Esophagus (tissue), 2 donors: ENCODE data around the gene FANK1. TPM values are rescaled to one million over a fixed set of nuclear protein-coding genes. Genes with fewer than 3 reads are reported as not detected.
"Not testable (repeated sequence)": the region's sequence is repeated elsewhere in the genome, so short reads cannot be mapped to it uniquely, and the experiment has no call there.

Source experiments
- H3K27ac ChIP-seq, 2 donors: one replicate each; pipeline ENCODE4 v1.5.1; 2013; ENCODE audit warnings: low read depth in 2 of 2, mild to moderate bottlenecking in 2 of 2, inconsistent platforms in 1 of 2, low read length in 1 of 2, moderate library complexity in 1 of 2
- H3K27me3 ChIP-seq, 2 donors: one replicate each; pipeline ENCODE4 v1.6.1; 2013; ENCODE audit warnings: low read length in 2 of 2, control low read depth in 1 of 2, mild to moderate bottlenecking in 1 of 2; ENCODE audit not compliant: insufficient read depth in 2 of 2, control insufficient read depth in 1 of 2
- H3K36me3 ChIP-seq, 2 donors: one replicate each; pipeline ENCODE4 v1.6.1; 2013; ENCODE audit warnings: low read length in 1 of 2; ENCODE audit not compliant: control insufficient read depth in 2 of 2, insufficient read depth in 2 of 2
- H3K4me1 ChIP-seq, 2 donors: one replicate each; pipeline ENCODE4 v1.6.1; 2013; ENCODE audit warnings: low read length in 1 of 2; ENCODE audit not compliant: control insufficient read depth in 2 of 2, insufficient read depth in 2 of 2
- H3K4me3 ChIP-seq, 2 donors: one replicate each; pipeline ENCODE4 v1.5.1; 2013; ENCODE audit warnings: low read length in 2 of 2, mild to moderate bottlenecking in 2 of 2, low read depth in 1 of 2, moderate library complexity in 1 of 2
- H3K9me3 ChIP-seq, 2 donors: one replicate each; pipeline ENCODE4 v1.6.1; 2013; ENCODE audit warnings: mild to moderate bottlenecking in 2 of 2, low read depth in 1 of 2, low read length in 1 of 2, moderate library complexity in 1 of 2; ENCODE audit not compliant: control insufficient read depth in 2 of 2, insufficient read depth in 1 of 2
- WGBS, 2 donors: extraction: QIAGEN DNeasy Blood & Tissue Kit; methylation state at CpG; one replicate each; pipeline ENCODE4 v1.1.7; 2013; 5-methylcytosine and 5-hydroxymethylcytosine counted together
- polyA plus RNA-seq, 2 donors: library from polyadenylated mRNA; stranded (reverse); fragments of 200-250 nt; gene quantifications; one replicate each; pipeline ENCODE4 v1.2.3, GENCODE V29; 2013
- donor health status: healthy with polysubstance abuse.
- donor health status: Bipolar disorder and iron deficiency.

Gene FANK1
- polyA plus RNA-seq, 2 donors, result 4.3 to 8.1 TPM

DNA sequence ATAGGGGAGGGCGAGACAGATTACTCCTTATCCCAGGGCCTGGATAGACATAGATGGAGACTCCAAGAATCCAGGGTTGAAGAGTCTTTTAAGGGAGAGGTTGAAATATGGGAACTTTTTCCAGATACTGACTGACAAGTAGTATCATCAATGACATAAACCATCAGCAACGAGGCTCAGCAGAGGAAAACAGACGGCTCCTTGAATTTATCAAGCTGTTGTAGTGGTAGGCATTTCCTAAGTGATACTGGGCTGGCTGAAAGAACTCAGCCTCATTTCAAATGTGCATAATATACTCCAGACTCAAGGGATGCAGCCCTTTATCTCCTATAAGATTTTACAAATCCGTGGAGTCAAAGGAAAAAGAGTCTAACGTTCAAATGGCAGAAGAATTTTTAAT lies 150.5 kb downstream of the FANK1 start:
- Histone ChIP-seq H3K9me3 (no peaks in the 10 kb centered on the region), H3K4me3 (no peak overlapping the region), H3K36me3 (no peaks in the 10 kb centered on the region), H3K27ac (no peak overlapping the region), H3K4me1 (peaks cover 0 to 5% of the 10 kb centered on the region in 2 donors), H3K27me3 (no peaks in the 10 kb centered on the region)
- 74 to 89% methylated on average over 5 of the region's 5 CpGs for WGBS, 2 donors

DNA sequence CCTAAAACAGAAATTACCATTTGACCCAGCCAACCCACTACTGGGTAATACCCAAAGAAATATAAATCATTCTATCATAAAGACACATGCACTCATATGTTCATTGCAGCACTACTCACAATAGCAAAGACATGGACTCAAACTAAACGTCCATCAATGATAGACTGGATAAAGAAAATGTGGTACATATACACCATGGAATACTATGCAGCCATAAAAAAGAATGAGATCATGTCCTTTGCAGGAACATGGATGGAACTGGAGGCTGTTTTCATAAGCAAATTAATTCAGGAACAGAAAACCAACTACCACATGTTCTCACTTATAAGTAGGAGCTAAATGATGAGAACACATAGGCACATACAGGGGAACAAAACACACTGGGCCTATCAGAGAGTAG lies 151.4 kb downstream of the FANK1 start:
- not testable (repeated sequence) for H3K4me1 ChIP-seq, H3K27me3 ChIP-seq
- 75 to 76% methylated on average over 1 of the region's 1 CpG for WGBS, 2 donors

DNA sequence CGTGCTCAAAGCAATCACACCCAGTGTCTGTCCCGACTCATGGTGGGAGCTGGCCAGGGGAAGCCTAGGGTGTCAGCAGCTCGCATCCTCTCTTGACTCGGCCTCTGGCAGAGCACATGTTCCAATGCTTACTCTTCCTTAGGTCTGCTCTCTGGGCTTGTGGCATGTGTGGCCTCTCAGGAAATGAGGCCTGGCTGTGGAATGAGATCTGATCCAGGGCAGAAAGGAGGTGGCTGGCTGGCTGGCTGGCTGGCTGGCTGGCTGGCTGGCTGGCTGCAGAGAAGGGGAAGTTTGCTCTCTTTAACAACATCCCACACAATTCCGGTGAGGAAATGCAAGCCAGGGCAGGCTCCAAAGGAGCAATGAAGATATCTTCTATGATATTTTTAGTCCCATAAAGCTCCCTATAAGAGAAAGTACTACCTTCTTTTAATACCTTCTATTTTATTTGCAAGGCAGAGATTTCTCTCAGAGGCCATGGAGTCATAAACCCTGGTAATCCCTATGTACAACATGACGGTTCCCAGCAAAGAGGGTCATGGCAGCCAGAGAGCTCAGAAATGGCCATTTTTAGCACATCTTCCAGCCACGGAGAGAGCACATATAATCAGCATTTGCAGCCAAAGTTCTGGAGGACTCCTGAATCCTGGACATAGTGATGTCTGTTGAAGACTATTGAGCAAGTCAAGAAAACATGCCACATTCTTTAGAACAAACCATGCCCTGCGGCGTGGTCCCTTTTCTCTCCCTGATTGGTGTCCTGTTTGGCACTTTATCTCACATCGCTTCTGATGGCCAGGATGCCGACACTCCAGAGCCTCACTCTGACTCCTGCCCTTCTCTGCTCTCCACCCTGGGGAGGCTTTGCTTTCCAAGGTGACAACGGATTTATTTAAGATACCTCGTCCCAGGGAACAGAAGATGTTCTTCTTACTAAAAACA lies 153.7 kb downstream of the FANK1 start:
- H3K27ac ChIP-seq, result no peak overlapping the region
- no peaks in the 10 kb centered on the region for H3K27me3 ChIP-seq
- no peaks in the 10 kb centered on the region for H3K9me3 ChIP-seq
- H3K36me3 ChIP-seq, result no peaks in the 10 kb centered on the region
- no peaks in the 10 kb centered on the region for H3K4me1 ChIP-seq
- H3K4me3 ChIP-seq, result no peak overlapping the region
- WGBS, 2 donors, result 62 to 68% methylated on average over 13 of the region's 13 CpGs

More for the DNA sequence above, 151.4 kb downstream of the FANK1 start:
- H3K9me3 ChIP-seq, H3K4me3 ChIP-seq, H3K27ac ChIP-seq, H3K36me3 ChIP-seq: not testable (repeated sequence)

DNA sequence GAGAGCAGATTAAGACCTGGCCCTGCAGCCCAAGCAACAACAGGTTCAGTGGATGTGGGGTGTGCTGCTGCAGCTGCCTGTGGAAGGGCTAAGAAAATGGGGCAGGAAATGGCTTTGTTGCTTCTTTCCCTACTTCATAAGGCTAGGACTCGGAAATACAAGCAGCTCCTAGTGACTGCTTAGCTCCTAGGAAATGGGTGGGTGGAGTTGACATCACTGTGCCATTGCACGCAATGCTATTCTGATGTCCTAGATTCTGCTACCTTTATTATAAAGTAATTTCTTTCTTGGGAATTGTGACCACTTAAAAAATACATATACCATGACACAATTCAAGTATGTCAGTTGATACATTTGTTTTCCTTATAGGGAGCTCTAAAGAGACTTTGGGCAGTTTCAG lies 155.8 kb downstream of the FANK1 start:
- no peaks in the 10 kb centered on the region for H3K27me3 ChIP-seq
- no peaks in the 10 kb centered on the region for H3K36me3 ChIP-seq
- H3K4me3 ChIP-seq, result no peak overlapping the region
- no peaks in the 10 kb centered on the region for H3K4me1 ChIP-seq
- no peak overlapping the region for H3K27ac ChIP-seq
- WGBS, 2 donors, result 76 to 87% methylated on average over 2 of the region's 2 CpGs
- no peaks in the 10 kb centered on the region for H3K9me3 ChIP-seq

DNA sequence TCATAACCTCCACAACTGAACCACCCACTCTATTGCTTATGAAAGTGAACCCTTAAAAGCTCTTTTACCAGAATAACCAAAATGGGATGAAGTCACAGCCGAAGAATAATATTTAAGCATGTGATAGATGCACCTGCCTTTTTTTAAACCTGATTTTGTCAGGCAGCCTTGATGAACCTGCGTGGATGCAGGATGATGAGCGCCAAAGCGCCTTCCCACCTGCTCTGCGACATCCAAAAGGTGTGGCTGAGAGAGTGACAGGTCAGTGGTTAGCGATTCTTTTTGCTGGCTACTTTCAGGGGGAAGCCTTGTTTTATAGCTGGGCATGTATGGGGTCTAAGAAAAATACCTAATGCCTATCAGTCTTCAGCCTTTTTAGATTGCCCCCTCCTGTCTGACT lies 157.8 kb downstream of the FANK1 start:
- H3K36me3 ChIP-seq, result no peaks in the 10 kb centered on the region
- no peaks in the 10 kb centered on the region for H3K27me3 ChIP-seq
- no peak overlapping the region for H3K27ac ChIP-seq
- no peak overlapping the region for H3K4me3 ChIP-seq
- no peaks in the 10 kb centered on the region for H3K9me3 ChIP-seq
- whole genome bisulfite sequencing, 2 donors, result 96 to 97% methylated on average over 6 of the region's 6 CpGs
- no peaks in the 10 kb centered on the region for H3K4me1 ChIP-seq

DNA sequence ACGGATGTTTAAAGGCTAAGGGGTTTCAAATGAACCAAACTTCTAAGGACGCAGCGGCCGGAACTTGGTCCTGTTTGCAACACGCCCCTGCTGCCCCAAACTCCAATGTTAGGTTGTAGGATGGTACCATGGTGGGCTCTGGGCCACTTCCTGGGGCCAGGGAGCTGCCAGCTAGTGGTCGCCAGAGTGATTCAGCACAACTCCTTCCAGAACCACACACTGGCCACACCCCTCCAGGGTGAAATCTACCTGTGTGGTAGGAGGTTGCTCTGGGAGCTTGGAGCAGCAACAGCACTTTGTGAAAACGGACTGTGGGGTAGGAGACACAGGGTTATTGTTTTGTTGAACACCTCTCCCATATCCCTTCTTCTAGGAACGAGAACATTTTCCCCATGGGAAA lies 161.1 kb downstream of the FANK1 start:
- Histone ChIP-seq H3K36me3 (no peaks in the 10 kb centered on the region), H3K4me1 (peaks cover 0 to 3% of the 10 kb centered on the region in 2 donors), H3K27ac (no peak overlapping the region), H3K9me3 (no peaks in the 10 kb centered on the region), H3K4me3 (no peak overlapping the region), H3K27me3 (no peaks in the 10 kb centered on the region)
- WGBS, 2 donors, result 78 to 86% methylated on average over 8 of the region's 8 CpGs

DNA sequence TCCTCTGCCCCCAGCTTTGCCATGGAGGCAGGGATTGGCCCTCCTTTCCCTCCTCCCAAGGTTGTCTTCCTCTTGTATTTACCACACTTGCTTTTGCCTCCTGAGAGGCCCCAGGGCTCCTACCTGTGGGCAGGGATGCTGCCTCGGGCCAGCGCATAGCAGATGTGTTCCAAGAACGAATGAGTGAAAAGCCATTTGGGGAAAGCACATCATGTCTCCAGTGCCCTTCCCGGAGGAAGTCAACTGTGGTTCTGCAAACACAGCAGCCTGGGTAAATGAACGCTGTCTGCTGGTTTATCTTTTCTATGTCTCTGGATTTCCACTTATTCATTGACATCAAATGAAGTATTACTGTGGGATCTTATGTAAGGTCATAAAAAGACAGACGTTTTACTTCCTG lies 161.7 kb downstream of the FANK1 start:
- 45 to 51% methylated on average over 6 of the region's 6 CpGs for WGBS, 2 donors
- H3K36me3 ChIP-seq, result no peaks in the 10 kb centered on the region
- H3K9me3 ChIP-seq, result no peaks in the 10 kb centered on the region
- no peaks in the 10 kb centered on the region for H3K27me3 ChIP-seq
- H3K4me3 ChIP-seq, result no peak overlapping the region
- H3K27ac ChIP-seq, result no peak overlapping the region
- H3K4me1 ChIP-seq, result peaks cover 0 to 3% of the 10 kb centered on the region in 2 donors

DNA sequence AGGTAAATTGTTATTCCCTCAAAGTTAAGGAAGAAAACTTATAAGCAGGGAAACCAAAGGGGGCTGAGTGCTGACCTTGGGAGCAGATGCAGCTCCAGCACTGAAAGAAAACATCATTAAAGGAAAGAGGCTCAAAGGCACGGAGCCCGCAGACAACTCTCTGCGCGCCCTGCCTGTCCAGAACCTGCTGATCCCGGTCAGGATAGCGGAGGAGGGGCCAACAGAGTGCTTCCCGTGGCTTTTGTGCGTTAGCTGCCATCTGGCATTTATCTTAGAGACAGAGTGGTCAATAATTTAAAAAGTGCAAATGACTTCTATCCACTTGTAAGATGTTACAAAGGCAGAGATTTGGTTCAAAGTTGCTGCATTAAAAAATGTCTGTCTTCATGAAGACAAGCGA lies 162.1 kb downstream of the FANK1 start:
- Histone ChIP-seq H3K27ac (no peak overlapping the region), H3K27me3 (no peaks in the 10 kb centered on the region), H3K36me3 (no peaks in the 10 kb centered on the region), H3K4me3 (no peak overlapping the region), H3K4me1 (peaks cover 0 to 3% of the 10 kb centered on the region in 2 donors), H3K9me3 (no peaks in the 10 kb centered on the region)
- WGBS, 2 donors, result 30 to 38% methylated on average over 9 of the region's 9 CpGs
